GM19240 (cell line): ENCODE data around the gene CGB3.

Source experiments
- DNase-seq: peaks from one replicate; pipeline ENCODE4 v3.0.0; 2011; ENCODE audit warnings: low spot score; ENCODE audit not compliant: insufficient read length

CGB3 gene

GRCh38 chr19:48988286-48988685, 35.8 kb downstream of the CGB3 start:
- DNase-seq, result no peak

GRCh38 chr19:48987323-48987722, 36.8 kb downstream of the CGB3 start:
- no peak for DNase-seq

GRCh38 chr19:48986211-48986610, 37.9 kb downstream of the CGB3 start:
- no peak for DNase-seq

GRCh38 chr19:48985711-48986110, 38.4 kb downstream of the CGB3 start:
- DNase-seq, result no peak

GRCh38 chr19:48982280-48982679, 41.9 kb downstream of the CGB3 start:
- no peak for DNase-seq

- DNase-seq, result no peak
Measured at GRCh38 chr19:48977061-48977460, 47.1 kb downstream of the CGB3 start.

- DNase-seq, result no peak
Measured at GRCh38 chr19:48975947-48976847, 47.9 kb downstream of the CGB3 start.
